ENCODE results near the gene KCNMA1.
A peak's percentile ranks its signal among the peaks of the same experiment; 100 is the strongest.

KCNMA1 gene

DNA sequence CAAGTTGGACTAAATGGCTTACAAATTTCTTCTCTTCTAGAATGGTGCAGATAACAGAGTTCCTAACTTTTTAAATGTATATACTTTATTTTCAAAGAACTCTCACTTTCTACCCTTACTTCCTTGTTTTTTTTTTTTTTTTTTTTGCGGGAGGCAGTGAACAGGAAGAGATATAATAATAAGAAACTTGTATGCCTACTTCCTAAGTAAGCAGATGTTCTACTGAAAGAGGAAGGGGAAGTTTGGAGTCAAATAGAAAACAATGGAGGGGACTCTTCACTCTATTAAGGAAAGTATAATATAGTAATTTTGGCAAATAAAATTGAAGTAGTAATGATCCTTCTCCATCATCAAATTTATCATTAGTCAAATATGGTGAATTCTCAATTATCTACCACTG is 754.0 kb downstream of the KCNMA1 start:
- TF ChIP-seq, protein P1, sequence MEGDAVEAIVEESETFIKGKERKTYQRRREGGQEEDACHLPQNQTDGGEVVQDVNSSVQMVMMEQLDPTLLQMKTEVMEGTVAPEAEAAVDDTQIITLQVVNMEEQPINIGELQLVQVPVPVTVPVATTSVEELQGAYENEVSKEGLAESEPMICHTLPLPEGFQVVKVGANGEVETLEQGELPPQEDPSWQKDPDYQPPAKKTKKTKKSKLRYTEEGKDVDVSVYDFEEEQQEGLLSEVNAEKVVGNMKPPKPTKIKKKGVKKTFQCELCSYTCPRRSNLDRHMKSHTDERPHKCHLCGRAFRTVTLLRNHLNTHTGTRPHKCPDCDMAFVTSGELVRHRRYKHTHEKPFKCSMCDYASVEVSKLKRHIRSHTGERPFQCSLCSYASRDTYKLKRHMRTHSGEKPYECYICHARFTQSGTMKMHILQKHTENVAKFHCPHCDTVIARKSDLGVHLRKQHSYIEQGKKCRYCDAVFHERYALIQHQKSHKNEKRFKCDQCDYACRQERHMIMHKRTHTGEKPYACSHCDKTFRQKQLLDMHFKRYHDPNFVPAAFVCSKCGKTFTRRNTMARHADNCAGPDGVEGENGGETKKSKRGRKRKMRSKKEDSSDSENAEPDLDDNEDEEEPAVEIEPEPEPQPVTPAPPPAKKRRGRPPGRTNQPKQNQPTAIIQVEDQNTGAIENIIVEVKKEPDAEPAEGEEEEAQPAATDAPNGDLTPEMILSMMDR (IDR thresholded peaks at IDR 0.05; ENCODE audit: control insufficient read depth, insufficient read depth, low read depth, low read length, missing control alignments): no peak
- DNase-seq (ENCODE audit: low read depth): no peak
- H3K4me3 ChIP-seq (ENCODE audit: control insufficient read depth, low read depth, low read length): no peak overlapping the region

DNA sequence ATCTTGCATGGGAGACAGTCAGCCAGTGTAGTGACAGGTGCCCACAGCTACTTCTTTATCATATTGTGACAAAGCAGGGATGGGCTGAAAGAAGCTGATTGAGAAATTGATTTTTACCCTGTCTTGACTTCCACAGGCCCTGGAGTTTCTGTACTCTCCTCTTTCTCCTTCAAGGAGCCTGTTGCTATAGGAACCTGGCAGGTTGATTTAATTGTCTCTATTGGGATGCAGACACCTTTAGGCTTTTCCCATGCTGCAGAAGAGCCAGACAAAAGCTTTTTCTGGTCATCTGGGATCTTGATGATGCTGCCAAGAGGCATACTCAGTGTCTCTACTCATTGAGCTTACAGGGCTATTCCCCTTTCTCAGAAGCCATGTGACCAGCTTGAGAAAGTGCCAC is 754.8 kb downstream of the KCNMA1 start:
- DNase-seq (ENCODE audit: low read depth): no peak
- TF ChIP-seq, protein P1 (IDR thresholded peaks at IDR 0.05; ENCODE audit: control insufficient read depth, insufficient read depth, low read depth, low read length, missing control alignments): no peak
- no peak overlapping the region for H3K4me3 ChIP-seq (ENCODE audit: control insufficient read depth, low read depth, low read length)

DNA sequence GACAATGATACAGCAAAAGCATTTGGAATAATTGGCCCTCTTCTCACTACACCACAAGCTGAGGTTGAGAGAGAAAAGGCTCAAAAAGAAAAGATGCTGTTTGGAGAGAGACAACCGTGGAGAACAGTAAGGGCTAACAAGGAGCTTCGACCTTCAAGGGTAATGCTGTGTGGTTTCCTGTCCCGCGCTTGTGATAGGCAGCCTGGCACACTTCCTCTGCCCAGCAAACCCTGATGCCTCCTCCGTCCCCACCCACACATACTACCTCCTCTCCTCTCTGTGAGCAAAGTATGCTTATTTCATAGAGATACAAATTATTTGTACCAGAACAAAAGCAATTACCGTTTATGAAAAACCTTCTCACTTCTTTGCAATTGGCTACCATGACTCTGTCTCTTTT is 755.4 kb downstream of the KCNMA1 start:
- no peak for DNase-seq (ENCODE audit: low read depth)
- TF ChIP-seq, protein P1 (IDR thresholded peaks at IDR 0.05; ENCODE audit: control insufficient read depth, insufficient read depth, low read depth, low read length, missing control alignments): no peak
- no peak overlapping the region for H3K4me3 ChIP-seq (ENCODE audit: control insufficient read depth, low read depth, low read length)

DNA sequence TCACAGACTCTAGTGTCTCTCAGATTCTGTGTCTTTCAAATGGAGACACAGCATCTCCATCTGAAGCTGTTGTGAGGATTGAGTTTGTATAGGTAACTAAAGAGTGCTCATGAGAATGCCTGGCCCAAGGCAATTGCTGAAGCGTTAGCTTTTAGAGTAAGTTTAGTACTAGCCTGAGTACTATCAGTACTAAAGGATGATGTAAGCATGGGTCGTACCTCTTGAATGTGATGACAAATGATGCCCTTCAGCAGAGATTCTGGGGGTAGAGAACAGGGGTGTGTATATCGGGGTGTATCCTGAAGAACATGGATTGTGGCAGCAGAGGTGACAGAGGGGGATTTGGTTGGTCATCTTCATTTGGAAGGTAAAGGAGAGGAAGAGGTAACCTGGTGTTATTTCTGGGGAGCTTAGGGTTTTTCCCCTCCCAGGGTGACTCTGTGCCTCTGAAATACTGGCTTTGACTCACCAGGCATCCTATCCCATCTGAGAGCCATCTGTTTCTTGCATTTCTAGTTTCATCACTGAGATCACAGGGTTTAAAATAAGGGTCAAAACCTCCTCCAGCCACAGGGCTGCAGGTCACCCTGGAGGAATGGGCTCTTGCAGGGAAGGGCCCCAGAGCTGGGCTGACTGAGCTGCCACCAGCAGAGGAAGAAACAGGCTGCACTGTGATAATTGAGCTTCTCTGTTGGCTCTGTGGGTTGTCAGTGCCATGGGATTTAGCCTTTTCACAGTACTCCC is 756.0 kb downstream of the KCNMA1 start:
- DNase-seq (ENCODE audit: low read depth): peak; percentile 7
- no peak overlapping the region for H3K4me3 ChIP-seq (ENCODE audit: control insufficient read depth, low read depth, low read length)
- TF ChIP-seq, protein P1 (IDR thresholded peaks at IDR 0.05; ENCODE audit: control insufficient read depth, insufficient read depth, low read depth, low read length, missing control alignments): no peak

DNA sequence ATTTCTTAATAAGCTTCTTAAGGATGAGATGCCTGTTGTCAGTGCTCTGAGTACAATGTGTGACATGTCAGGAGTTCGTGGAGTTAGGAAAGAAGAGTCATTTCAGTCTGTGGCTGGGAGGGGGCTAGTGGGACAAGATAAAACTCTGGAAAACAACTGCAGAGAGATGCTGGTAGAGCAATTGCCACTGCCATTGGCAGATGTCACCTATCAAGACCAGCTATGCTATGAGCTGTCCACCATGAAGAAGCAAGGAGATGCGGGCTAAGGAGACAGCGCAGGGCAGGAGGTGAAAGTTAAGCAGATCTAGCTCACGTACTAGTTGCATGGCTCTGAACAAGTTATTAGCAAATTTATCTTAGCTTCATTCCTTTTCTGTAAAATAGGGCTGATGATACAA is 756.7 kb downstream of the KCNMA1 start:
- TF ChIP-seq, protein P1 (IDR thresholded peaks at IDR 0.05; ENCODE audit: control insufficient read depth, insufficient read depth, low read depth, low read length, missing control alignments): no peak
- no peak overlapping the region for H3K4me3 ChIP-seq (ENCODE audit: control insufficient read depth, low read depth, low read length)
- no peak for DNase-seq (ENCODE audit: low read depth)

DNA sequence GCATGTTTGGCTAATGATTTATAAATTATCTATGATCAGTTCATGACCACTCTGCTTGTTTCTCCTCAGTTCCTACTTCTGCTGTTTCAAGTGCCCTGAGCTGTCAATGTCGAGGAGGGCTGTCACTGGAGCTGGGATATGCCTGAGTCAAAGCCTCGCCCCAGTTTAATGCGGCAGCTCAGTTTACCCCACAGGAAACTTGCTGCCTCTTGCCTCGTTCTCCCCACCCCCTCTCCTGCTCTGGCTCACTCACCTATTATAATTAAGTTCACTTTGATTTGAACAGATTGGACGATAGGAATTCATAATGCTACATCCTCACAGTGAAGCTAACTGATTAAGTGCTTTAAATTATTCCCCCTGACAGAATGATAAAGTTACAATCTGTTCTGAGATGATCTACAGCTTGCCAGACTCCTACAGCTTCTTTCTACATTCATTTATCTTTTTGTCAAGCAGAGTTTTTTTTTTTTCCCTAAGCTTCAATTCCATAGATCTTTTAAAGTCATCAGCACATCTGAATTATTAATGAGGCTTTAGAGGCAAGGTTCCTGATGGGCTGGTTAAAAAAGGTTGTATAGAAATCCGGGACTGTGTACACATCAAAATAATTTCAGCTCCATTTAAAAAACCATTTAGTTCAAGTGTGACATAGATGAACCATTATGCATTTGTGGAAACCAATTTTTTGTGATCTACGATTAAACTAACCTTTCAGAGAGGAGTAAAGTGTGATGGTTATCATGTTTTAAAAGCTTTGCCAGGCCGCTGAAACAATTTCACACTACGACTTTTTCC is 758.3 kb downstream of the KCNMA1 start:
- H3K4me3 ChIP-seq (ENCODE audit: control insufficient read depth, low read depth, low read length): no peak overlapping the region
- TF ChIP-seq, protein P1 (IDR thresholded peaks at IDR 0.05; ENCODE audit: control insufficient read depth, insufficient read depth, low read depth, low read length, missing control alignments): no peak
- no peak for DNase-seq (ENCODE audit: low read depth)
